Epidermal melanocyte (primary cell): ENCODE results near the gene NUB1.

Experiments used
- DNase-seq: peaks from one replicate; pipeline ENCODE4 v3.0.0; 2011; ENCODE audit warnings: low spot score; ENCODE audit not compliant: insufficient read length

The NUB1 gene

GRCh38 chr7:151389096-151389767, 47.6 kb downstream of the NUB1 start:
- DNase-seq: no peak

GRCh38 chr7:151389768-151390597, 48.4 kb downstream of the NUB1 start:
- DNase-seq: no peak

- DNase-seq: no peak
These were observed 49.2 kb downstream of the NUB1 start for GRCh38 chr7:151390598-151391357.

DNA sequence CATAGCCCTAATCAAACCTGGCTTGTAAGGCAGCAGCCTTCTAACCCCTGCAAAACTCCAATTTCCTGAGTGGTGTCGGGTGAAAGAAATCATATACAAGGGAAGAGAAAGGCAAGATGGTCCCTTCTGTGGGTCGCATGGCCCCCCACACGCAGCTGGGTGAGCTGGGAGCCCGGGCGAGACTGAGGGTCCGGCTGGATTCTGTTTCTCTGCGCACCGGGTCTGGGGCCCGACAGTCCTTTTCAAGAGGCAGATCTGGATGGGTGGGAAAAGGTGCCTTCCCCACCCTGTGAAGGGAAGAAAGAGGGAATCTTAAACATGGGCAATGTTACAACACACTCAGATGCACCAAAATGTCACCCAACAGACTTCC, 49.7 kb downstream of the NUB1 start:
- no peak for DNase-seq

DNA sequence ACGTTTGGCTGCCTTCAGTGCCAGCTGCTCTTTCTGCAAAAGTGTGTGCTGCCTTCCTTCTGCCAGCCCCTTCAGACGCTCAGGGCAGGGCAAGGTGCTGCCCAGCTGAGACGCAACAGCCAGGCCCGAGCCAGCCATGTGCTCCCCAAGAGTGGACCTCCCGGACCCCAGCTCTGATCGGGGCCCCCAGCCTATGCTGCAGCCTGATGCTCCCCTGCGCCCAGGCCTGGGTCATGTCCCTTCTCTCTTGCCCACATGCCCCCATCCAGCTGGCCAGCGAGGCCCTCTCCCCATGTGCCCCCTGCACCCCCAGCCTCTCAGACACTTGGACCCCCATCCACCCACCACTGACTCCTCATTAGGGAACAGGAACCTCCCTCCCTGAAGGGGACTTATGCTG, 50.4 kb downstream of the NUB1 start:
- DNase-seq: no peak

DNA sequence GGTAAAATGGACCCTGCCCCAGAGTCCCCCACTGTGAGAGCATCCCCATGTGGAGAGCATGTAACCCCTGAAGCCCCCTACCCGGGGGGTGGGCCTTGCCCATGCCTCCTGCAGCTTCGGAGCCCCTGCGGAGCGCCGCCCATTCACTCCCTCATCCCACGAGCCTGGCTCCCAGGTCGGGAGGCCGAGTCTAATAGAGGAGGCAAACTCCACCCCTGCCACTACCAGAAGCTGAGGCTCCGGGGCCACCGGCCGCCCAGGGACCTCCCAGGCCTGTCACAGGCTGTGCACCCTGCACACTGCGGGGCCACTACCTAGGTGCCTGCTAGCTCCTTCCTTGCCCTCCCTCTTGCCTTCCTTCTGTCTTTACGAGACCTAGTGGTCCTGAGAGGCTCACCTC, 50.8 kb downstream of the NUB1 start:
- DNase-seq: no peak

- no peak for DNase-seq
These were observed 51.7 kb downstream of the NUB1 start for GRCh38 chr7:151393031-151393977.

DNA sequence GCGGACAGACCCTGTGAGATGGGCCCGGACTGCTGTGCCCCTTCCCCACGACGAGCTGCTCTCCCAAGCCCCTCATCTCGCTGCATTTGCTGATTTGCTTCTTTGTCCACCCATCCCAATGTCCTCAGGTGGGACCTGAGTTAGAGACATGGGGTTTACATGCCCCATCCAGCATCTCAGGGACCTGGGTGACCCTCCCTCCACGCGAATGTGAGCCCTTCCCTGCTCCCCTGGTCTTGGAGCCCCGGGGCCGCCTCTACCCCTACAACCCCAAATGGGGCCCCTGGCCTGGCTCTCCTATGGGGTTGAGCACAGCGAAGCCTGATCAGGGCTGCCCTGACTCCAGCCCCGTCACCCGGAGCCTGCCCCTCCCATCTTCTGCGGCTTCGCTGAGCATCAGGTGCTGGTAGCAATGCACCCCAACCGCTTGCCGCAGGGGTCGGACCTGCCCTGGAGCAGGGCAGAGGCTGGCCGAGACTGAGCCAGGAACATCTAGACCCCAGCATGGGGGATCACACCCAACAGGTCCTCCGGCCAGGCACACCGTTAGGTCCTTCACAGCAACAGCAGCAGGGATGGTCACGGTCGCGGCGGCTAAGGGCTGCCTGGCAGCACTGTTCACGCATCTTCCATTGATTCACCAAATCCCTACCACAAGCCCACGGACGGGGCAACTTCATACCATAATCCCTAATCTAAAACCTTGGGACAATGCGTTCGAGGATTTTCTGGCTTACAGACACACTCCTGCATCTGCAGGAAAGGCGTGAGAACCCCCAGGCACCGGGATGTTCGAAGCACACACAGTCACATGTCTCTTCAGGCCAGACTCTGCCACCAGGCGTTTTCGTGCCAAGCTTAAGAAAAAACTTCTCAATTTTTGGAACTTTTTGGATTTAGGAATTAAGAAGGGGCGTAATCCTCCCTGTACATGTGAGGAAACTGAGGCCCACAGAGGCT, 52.7 kb downstream of the NUB1 start:
- no peak for DNase-seq

- DNase-seq: no peak
These were observed 53.4 kb downstream of the NUB1 start for GRCh38 chr7:151395036-151395367.

GRCh38 chr7:151396328-151396970, 54.8 kb downstream of the NUB1 start:
- DNase-seq: no peak

GRCh38 chr7:151397026-151397425, 55.4 kb downstream of the NUB1 start:
- DNase-seq: no peak

- DNase-seq: no peak
These were observed 57.1 kb downstream of the NUB1 start for GRCh38 chr7:151398446-151399304.

- no peak for DNase-seq
These were observed 57.6 kb downstream of the NUB1 start for GRCh38 chr7:151399305-151399601.

DNA sequence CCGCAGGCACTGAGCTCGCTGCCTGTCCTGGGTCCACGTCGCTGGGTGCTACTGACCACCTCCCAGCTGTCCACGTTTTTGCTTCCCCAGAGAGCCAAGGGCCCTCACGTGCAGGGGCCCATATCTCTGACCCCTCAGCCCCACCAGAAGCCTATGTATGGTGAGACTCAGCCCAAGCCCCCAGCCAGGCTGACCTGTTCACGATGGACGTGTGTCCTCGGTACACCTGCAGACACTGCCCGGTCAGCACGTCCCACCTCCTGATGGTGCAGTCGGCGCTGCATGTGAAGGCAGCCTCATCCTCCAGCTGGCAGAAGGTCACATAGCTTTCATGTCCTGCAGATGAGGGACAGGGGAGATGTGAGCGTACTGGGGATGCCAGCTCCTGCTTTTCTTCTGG, 58.3 kb downstream of the NUB1 start:
- no peak for DNase-seq

DNA sequence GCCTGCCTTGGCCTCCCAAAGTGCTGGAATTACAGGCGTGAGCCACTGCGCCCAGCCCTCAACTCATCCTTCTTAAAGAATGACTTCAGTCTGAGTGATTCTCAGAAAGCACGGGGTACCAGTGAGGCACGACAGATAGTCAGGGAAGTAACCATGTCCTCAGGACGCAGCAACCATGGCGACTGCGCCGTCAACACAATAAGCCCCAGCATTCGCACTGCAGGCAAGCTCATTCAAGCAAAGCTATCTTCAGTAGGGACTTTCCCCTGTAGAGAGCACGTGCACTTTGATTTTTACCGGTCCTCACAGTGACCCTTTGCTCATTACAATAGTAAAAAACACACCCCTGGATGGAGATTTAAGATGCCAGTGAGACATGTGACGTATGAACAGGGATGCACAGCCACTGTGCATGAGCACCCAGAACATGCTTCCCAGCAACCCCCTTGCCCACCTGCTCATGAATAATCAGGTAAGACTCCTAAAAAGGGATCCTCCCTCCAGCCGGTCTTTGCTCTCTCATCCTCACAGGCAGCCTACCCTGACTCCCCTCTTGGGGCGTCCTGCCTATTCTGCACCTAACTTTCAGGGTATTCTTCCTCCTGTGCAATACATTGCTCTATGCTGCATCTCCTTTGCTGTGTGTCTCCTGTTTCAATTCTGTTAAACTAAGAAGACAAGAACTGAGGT, 59.2 kb downstream of the NUB1 start:
- DNase-seq: no peak

- DNase-seq: no peak
These were observed 60.6 kb downstream of the NUB1 start for GRCh38 chr7:151402029-151402835.

- no peak for DNase-seq
These were observed 62.2 kb downstream of the NUB1 start for GRCh38 chr7:151403764-151404163.
